Measurements from ENCODE around the gene BBS2.
A peak's percentile ranks its signal among the peaks of the same experiment; 100 is the strongest.

DNA sequence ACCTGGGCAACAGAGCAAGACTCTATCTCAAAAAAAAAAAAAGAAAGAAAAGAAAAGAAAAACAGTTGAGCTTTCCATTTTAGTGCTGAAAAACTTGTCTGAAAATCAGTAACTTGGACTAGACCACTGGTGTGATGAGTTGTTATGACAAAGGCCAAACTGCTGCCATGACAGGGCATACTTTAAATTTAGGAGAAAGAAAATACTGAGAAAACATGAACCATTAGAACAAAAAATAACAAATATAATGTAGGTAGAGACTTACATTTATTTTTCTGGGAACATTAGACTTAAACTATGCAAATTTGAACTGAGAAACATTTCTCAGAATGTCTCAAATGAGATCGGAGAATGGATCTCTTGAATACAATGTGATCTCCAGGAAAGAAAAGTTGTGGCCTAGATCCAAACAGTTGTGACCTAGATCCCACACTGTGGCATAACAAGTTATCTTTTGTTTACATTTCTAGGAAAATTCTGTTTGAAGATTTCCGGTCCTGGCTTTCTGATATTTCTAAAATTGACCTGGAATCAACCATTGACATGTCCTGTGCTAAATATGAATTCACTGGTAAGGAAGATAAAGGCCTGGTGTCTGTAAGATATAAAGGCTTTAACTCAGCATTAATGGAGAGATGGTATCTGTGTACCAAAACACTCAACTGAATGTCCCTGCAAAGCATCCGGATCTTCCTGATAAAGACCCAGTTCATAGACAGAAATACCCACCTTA is 57.6 kb downstream of the BBS2 start:
- TF ChIP-seq, protein P1, sequence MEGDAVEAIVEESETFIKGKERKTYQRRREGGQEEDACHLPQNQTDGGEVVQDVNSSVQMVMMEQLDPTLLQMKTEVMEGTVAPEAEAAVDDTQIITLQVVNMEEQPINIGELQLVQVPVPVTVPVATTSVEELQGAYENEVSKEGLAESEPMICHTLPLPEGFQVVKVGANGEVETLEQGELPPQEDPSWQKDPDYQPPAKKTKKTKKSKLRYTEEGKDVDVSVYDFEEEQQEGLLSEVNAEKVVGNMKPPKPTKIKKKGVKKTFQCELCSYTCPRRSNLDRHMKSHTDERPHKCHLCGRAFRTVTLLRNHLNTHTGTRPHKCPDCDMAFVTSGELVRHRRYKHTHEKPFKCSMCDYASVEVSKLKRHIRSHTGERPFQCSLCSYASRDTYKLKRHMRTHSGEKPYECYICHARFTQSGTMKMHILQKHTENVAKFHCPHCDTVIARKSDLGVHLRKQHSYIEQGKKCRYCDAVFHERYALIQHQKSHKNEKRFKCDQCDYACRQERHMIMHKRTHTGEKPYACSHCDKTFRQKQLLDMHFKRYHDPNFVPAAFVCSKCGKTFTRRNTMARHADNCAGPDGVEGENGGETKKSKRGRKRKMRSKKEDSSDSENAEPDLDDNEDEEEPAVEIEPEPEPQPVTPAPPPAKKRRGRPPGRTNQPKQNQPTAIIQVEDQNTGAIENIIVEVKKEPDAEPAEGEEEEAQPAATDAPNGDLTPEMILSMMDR (IDR thresholded peaks at IDR 0.05; ENCODE audit: low read depth, low read length, missing input control), result no peak
- TF ChIP-seq, protein P2, sequence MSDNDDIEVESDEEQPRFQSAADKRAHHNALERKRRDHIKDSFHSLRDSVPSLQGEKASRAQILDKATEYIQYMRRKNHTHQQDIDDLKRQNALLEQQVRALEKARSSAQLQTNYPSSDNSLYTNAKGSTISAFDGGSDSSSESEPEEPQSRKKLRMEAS (IDR thresholded peaks at IDR 0.05), result no peak
- TF ChIP-seq RAD21 (IDR thresholded peaks at IDR 0.05), result no peak
- TF ChIP-seq SP1 (IDR thresholded peaks at IDR 0.05), result no peak
- TF ChIP-seq EGR1 (IDR thresholded peaks at IDR 0.05; ENCODE audit: low read depth in 2 of 2), result no peak
- no peak for TF ChIP-seq TAF1 (conservative IDR thresholded peaks at IDR 0.05)
- TF ChIP-seq, protein P3, sequence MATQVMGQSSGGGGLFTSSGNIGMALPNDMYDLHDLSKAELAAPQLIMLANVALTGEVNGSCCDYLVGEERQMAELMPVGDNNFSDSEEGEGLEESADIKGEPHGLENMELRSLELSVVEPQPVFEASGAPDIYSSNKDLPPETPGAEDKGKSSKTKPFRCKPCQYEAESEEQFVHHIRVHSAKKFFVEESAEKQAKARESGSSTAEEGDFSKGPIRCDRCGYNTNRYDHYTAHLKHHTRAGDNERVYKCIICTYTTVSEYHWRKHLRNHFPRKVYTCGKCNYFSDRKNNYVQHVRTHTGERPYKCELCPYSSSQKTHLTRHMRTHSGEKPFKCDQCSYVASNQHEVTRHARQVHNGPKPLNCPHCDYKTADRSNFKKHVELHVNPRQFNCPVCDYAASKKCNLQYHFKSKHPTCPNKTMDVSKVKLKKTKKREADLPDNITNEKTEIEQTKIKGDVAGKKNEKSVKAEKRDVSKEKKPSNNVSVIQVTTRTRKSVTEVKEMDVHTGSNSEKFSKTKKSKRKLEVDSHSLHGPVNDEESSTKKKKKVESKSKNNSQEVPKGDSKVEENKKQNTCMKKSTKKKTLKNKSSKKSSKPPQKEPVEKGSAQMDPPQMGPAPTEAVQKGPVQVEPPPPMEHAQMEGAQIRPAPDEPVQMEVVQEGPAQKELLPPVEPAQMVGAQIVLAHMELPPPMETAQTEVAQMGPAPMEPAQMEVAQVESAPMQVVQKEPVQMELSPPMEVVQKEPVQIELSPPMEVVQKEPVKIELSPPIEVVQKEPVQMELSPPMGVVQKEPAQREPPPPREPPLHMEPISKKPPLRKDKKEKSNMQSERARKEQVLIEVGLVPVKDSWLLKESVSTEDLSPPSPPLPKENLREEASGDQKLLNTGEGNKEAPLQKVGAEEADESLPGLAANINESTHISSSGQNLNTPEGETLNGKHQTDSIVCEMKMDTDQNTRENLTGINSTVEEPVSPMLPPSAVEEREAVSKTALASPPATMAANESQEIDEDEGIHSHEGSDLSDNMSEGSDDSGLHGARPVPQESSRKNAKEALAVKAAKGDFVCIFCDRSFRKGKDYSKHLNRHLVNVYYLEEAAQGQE (IDR thresholded peaks at IDR 0.05), result no peak
- no peak for TF ChIP-seq NR2F2 (IDR thresholded peaks at IDR 0.05)
- peak in 1 of 2 donors; percentile 20 for TF ChIP-seq RXRA (IDR thresholded peaks at IDR 0.05)
- TF ChIP-seq HNF4A (conservative IDR thresholded peaks at IDR 0.05), result no peak
- TF ChIP-seq, protein P4, sequence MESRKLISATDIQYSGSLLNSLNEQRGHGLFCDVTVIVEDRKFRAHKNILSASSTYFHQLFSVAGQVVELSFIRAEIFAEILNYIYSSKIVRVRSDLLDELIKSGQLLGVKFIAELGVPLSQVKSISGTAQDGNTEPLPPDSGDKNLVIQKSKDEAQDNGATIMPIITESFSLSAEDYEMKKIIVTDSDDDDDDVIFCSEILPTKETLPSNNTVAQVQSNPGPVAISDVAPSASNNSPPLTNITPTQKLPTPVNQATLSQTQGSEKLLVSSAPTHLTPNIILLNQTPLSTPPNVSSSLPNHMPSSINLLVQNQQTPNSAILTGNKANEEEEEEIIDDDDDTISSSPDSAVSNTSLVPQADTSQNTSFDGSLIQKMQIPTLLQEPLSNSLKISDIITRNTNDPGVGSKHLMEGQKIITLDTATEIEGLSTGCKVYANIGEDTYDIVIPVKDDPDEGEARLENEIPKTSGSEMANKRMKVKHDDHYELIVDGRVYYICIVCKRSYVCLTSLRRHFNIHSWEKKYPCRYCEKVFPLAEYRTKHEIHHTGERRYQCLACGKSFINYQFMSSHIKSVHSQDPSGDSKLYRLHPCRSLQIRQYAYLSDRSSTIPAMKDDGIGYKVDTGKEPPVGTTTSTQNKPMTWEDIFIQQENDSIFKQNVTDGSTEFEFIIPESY (IDR thresholded peaks at IDR 0.05), result no peak

All from liver (tissue), 3 donors.